ENCODE measurements around the gene MYBPC3.
A peak's percentile ranks its signal among the peaks of the same experiment; 100 is the strongest.

The MYBPC3 gene

DNA sequence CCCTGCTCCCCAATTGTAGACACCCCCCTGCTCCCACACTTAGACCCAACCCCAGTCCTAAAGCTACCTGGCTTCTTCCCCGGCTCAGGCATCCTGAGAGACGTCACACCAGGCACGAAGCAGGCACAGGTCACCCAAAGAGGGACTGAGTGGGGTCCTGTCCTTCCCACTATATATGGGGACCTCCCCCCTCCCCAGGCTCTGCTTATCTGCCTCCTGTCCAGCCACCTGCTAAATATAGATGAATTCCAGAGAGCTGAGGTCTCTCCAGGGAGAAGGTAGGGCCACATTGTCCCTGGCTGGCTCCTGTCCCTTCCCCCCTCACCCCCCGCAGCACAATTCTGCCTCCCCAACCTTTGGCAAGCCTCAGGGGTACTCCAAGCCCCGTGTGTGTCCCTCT lies at the start of gene MYBPC3:
Gene MYBPC3 (minus strand): TSS at position 147 of the 400 bp plus-strand sequence. CDS start 55 bp downstream, at position 92.
- DNase-seq (ENCODE audit: low spot score) = no peak

DNA sequence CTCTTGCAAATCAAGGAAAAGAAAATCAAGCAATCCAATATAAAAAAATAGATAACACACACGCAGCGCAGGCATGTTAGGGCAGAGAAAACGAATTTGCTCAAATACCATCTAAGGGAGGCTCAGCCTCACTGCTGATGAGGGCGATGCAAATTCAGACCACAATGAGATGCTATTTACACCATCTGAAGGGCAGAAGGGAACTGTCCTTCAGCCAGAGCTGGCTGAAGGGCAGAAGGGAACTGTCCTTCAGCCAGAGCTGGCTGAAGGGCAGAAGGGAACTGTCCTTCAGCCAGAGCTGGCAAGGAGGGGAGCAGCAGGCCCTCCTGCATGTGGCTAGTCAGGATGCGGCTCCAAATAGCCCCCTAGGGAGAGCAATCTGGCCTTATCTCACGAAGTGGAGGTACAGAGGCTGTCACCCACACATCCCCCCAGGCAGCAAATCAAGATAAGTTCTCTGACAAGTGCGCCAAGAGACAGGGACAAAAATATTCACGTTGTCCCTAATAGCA lies 48.3 kb upstream of the MYBPC3 start:
- DNase-seq (ENCODE audit: low spot score) = no peak

DNA sequence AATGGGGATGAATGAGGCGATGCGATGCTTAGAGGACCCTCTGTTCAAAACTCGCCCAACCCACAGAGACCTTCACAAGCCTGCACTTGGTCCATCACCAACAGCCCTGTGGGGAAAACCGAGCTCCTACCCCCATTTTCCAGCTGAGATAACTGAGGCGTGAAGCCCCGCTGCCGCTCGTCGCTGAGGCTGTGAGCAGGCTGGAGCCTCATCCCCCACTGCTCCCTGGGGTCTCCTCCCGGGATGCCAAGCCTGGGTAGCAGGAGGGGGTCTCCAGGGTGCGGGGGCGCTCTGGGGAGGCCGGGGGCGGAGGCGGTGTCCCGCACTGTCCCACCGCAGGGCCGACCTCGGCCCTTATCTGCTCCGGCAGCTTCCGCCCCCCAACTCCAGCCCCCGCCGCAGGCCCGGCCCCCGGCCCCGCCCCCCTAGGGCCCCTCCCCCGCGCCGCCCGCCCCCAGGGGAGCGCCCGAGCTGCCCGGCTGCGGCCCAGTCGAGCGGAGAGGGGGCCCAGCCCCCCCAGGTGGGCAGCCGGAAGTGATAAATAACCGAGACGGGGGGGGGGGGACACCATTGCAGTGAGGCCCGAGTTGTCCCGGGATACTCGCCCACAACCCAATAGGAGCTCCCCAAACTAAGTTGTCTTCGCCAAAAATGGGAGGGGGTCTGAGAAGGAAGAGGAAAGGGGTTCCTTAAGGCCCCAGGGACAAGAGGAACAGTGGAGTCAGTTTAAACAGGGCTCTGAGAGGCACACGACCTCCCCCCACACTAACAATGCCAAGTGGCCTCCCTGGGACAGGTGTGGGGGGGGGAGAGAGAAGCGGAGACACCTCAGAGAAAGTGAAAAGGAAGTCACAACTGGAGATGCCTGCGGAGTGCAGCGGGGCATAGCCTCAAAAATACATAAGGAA lies 47.6 kb upstream of the MYBPC3 start:
- DNase-seq (ENCODE audit: low spot score) = peak; percentile 27

DNA sequence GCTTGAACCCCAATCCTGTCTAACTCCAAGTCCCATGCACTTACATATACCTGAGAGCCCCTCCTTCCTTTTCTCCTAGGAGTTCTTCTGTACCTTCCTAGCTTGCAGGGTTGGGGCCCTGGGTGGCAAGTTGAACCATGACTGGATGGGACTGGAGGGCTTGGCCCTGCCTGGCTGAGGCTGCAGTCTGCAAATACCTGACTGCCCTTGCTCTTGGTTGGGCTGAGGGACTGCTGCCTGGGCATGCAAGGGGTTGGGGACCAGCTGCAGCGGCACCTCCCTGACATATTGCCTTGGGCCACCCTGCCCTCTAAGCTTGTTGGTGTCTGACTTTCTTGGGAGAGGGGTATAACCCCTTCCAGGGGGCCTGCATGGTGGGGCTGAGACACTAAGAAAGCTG lies 46.0 kb upstream of the MYBPC3 start:
- no peak for DNase-seq (ENCODE audit: low spot score)

DNA sequence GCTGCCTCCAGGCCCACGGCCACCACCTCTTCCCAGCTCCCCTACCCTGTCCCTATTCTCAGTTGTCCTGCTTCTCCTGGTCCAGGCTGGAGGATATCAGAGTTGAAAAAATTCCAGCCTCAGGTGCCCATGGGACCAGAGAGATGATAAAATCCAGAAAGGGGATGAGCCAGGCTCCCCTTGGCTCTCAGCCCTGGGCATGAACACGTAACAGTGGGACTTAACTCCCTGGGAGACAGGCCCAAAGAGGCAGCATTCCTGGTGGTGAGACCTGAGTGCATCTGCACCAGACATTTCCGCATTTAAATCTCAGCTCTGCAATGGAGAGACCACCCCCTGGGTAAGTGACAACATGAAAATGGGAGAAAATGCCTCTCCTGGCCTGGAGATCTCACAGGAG lies 45.5 kb upstream of the MYBPC3 start:
- no peak for DNase-seq (ENCODE audit: low spot score)

DNA sequence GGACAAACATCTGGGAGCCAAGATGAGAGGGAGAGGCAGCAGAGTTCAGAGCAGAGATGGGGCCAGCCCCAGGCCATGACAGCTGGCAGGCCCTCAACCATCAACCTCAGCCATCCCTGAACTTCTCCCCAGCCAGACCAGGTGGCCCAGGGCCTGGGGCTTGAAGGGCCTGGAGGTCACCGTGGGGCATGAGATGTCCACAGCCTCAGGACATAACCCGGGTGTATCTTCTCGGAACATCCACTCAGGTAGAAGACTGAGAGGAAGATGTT lies 43.5 kb upstream of the MYBPC3 start:
- no peak for DNase-seq (ENCODE audit: low spot score)

DNA sequence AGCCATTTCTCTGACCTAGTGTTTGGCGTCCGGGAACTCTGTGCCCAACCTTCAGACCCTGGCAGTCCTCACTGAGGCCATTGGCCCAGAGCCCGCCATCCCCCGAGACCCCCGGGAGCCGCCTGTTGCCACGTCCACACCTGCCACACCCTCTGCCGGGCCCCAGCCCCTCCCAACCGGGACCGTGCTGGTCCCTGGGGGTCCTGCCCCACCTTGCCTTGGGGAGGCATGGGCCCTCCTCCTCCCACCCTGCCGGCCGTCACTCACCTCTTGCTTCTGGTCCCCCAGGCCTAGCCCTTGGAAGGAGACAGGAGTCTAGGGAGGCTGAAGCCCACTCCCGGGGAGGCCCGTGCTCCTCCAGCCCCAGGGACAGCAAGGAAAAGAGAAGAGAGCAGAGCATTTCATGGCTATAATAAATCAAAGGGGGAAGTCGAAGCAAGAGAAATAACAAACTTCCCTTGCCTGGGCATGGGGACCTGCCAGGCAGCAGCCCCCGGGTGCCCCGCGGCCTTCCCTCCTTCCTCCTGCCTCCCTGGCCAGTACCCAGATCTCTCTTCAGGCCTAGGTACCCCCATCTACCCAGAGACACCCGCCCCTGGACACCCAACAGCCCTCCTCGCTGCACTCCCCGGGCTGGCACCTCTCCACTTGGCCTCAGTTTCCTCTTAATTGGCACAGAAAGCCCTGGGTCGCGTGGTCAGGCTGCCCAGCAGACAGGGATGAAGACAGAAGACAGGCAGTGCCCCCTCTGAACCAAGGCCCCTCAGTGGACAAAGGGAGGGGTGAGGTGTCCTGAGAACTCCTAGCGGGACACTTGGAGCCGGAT lies 42.9 kb upstream of the MYBPC3 start:
- DNase-seq (ENCODE audit: low spot score) = no peak

DNA sequence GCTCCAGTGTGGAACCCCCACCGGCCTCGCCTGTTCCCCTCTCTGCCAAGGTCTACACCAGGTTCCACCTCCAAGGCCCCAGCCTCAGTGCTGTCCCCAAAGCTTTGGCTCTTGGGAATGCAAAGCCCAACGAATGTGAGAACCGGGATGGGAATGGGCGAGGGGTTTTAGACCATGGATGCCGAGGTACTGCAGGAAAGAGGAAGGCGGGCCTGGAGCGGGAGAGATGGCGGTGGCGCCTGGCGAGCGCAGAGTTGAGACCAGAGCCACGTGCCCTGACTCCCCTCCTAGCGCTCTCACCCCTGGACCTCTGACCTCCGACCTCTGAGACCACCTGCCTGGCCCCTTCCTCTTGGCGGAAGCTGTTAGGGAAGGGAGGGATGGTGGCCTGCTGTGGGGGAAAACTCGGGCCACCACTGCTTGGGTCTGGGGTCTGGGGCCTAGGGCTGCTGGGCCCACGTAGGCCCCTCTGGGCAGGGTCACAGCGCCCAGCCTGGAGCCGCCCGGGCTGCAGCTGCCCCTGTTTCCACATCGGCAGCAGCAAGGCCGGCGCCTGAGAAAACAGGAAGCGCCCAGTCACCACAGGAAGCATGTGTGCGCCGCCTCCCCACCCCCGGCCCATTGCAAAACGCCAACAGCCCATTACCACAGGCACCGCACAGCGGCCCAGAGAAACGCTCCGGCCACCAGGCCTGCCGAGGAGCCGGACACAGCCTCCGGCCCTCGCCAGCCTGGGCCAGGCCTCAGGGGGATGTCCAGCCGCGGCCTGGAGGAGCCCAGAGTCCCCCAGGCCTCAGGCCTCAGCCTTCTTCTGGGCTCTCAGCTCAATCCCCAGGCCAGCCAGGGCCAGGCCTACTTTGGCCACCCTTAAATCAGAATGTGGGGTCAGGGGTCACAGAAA lies 42.1 kb upstream of the MYBPC3 start:
- peak; percentile 71 for DNase-seq (ENCODE audit: low spot score)

DNA sequence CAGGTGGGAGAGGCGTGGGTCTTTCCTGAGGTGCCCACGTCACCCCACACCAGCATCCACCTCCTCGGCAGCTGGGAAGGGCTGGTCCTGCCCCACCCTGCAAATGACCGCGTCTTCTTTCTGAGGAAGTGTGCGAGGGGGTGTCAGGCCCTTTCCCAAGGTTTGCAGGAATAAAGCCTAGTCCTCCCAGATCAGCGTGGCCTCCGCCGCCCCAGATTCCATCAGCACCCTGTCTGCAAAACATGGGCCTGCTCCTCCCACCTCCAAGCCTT lies 41.5 kb upstream of the MYBPC3 start:
- DNase-seq (ENCODE audit: low spot score) = no peak

DNA sequence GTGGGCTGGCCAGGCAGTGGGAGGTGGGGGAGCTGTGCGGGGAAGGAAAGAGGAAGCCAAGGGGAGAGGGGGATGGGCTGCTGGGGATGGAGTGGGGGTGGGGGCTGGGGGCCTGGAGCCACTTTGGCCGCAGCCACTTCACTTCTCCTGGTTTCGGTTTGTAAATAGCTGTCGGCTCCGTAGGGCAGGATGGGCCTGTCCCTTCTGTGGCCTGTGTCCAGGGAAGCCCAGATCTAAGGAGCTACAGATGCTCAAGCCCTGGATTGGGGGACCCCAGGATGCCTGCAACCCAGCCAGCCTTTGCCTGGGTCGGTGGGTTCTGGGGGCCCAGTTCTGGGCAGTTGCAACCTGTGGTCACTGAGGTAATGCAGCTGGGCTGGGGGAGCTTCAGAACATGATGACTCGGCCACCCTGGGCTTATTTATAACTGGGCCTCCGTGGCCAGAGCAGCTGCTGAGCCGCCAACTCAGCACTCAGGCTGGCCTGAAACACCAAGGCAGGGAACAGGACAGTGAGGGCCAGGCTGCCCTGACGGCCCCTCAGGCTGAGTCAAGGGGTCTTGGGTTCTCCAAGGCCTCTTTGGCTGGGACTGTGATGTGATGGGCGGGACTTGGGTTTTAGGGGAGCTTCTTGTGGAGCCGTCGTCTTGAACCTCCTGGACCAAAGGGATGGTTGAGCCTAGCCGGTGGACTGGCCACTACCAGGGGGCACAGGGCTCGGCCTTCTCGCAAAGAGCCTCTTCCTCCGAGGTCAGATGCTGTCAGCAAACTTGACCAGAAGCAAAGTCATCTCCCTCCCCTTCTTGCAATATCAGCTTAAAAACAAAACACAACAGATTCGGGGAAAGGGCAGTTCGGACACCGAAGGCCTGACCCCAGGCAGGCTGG lies 40.9 kb upstream of the MYBPC3 start:
- no peak for DNase-seq (ENCODE audit: low spot score)

DNA sequence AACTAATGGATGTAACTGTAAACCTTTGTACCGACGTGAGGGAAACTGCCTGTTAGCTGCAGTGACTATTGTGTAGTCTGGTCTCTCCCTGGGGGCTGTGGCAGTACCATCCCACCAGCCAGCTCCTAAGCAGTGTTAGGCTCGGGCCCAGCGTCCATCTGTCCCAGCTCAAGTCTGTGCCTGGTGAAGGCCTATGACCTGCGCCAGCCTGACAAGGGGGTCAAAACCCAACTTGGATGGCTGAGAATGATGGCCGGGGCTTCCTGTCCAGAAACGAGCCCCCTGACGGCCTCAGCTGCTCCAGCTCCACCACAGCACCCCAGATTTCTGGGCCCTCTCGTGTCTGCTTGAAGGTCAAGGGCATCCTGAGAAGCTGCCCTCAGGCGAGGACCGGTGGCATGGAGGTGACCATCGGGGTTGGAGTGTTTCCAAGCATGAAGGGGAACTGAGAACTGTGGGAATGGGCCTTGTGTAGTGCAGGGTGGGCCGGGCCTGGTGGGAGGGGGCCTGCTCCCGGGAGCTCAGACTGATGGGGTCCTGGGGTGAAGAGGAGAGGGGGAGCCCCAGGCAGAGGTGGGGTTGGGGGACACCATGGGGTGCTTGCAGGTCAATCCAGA lies 40.2 kb upstream of the MYBPC3 start:
- no peak for DNase-seq (ENCODE audit: low spot score)

DNA sequence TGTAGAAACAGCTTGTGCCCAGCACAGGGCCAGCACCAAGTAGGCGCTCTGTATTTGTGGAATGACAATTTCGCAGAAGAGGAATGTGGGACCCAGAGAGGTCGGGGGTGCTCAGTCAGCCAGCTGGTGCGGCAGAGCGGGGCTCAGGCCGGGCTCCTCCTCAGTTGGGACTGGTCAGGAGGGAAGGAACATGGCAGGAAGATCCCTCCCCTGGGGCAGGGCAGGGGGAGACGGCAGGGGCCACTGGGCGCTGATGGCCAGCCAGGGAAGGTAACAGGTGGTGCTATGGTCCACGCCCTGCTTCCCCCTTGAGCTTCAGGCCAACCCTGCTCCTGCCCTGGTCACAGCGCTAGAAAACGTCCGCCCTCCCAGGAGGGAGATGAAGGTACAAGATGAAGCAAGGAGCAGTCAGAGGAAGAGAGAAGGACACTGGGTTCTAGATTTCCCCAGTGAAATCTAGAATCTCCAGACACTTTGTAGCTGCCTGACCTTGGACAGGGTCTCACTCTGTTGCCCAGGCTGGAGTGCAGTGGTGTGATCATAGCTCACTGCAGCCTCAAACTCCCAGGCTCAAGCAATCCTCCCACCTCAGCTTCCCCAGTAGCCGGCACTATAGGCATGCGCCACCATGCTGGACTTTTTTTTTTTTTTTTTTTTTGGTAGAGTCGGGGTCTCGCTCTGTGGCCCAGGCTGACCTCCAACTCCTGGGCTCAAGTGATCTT lies 39.4 kb upstream of the MYBPC3 start:
- DNase-seq (ENCODE audit: low spot score) = no peak

DNA sequence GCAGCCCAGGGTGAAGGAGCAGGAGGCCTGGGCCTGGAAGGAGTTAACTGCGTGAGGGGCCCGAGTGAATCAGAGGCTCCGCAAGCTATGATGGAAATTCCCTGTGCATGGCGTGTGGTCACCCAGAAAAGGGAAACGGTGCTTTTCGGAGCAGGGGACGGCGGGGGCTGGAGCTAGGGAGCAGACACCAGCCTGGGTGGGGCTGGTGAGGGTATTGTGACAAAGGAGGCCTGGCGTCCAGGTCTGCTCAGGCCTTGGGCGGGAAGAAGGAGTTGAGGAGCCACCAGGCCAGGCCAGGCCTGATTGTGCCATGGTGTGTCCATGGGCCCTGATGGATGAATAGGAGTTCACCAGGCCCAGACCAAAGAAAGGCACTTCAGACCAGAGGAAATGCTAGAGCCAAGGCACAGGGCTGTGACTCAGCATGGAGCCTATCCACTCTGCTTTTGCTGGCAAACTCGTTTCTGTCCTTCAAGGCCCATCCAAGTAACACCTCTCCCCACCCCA lies 38.6 kb upstream of the MYBPC3 start:
- no peak for DNase-seq (ENCODE audit: low spot score)

DNA sequence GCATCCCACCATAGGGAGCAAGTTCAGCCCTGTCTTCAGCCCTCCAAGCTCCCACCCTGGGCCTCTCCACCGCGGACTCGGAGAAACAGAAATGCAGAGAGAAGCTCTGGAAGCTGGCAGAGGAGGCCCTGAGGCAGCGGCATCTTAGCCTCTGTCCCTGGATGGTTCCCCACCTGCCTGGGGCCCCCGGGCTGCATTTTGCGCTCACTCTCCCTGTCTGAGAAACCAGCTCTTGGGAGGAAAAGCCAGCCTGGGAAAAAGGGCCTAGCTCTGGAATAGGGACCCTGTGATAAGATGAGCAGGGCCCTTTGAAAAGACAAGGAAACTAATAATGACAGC lies 37.9 kb upstream of the MYBPC3 start:
- no peak for DNase-seq (ENCODE audit: low spot score)

DNA sequence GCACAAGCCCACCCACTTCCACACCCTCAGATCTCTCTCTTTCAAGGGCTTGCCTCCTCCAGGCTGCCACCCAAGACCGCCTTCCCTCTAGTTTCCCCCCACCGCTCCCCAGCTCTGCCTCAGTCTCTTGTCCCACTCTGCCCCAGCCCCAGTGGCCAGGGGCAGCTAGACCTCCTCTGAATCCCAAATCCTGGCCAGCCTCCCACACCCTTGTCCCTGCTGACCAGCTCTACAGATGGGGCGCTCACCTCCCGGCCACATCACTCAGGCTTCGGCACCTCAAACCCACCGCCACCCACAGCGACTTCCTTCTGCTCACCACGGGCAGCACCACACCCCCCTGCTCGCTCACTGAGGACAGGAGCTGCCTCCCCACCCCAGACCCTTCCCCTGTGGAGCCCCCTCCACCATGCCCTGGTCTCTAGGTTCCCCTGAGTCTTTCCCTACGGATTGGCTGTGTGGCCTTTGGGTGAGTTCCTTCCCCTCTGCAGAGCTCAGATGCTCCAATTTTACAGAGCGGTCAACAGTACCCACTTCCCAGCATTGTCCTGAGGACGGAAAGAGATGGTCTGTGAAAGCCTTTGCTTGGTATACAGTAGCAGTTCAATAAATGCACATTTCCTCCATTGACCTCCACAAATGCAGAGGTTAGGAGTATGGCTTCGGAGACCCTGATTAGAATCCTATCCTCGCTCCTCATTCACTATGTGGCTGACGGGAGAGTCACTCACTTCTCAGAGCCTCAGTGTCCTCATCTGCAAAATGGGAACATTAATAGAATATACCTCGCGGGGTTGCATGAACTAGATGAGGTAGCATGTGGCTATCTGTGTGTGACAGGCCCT lies 37.3 kb upstream of the MYBPC3 start:
- no peak for DNase-seq (ENCODE audit: low spot score)

DNA sequence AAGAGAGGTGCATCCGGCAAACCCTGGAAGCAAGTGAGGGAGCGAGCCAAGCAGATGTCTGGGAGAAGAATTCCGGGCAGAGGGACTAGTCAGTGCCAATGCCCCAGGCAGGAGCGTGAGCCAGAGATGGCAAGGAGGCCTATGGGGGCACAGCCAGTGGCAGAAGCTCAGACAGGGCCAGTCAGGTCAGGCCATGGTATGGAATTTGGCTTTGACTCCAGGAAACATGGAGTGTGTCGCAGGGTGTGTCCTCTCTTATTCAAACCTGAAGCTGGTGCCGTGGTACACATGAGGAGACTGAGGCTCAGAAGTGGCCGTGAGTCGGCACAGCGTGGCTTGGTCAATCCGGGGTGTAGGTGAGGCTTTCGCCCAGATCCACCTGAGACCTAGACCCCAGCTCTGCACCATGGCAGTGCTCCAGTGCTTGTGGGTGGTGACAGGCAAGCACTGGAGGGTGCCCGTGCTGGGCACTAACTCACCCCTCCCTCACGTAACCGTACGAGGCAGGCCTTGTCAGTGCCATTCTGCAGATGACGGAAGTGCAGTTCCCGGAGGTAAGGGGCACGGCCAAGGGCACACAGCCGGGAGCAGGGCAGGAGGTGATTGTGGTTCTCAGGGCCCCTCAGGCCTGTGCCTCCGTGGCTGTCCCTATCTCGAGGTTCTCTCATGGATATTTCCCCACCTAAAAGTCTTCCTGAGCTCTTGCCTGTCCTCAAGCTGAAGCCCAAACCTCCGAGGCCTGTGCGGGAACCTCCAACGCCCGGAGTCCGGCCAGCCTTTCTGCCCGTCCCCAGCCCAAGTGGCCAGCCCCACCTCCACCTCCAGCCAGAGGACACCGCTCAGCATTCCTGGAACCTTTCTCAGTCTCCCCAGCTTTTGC lies 36.4 kb upstream of the MYBPC3 start:
- no peak for DNase-seq (ENCODE audit: low spot score)

DNA sequence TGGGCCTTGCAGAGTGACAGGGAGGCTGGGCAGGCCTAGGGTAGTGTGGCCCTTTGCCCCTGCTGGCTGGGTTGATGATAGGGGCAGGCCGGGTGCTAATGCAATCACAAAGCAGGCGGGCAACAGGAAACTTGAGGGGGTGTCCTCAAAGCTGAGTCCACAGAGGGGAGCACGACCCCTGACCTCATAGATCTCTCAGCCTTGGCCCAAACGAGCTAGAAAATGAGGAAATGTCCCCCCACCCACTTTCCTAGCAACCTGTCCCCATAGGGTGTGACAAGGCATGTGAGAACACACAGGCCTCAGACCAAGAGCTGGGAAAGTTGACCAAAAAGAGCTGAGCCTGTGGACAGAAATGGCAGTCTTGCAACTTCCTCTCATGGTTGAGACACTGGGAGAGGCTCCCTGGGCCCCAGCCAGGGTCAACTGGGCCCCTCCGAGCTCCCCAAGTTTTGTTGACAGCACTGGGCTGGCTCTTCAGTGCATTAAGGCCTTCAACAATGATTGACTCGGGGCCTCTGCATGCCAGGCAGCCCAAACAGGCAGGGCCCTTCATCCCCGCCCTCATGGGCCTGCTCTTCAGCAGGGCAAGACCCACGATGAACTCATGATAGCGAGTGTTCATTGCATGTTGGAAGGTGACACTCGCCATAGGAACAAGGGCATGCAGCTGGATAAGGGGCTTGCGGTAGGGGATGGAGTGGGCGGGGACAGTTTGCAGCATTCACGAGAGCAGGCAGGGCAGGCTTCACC lies 35.6 kb upstream of the MYBPC3 start:
- no peak for DNase-seq (ENCODE audit: low spot score)

All from CD4-positive, alpha-beta T cell treated with Interleukin-2 at 100 ng/mL for 4 hours (primary cell).